H9 (cell line): ENCODE data around the gene HCN2. TPM values are rescaled to one million over a fixed set of nuclear protein-coding genes. Genes with fewer than 3 reads are reported as not detected.

ENCODE experiments used
- DNase-seq: peaks from one replicate; pipeline ENCODE4 v3.0.0-alpha.2; 2017
- H2AFZ ChIP-seq: one replicate; pipeline ENCODE4 v1.6.1; 2013; ENCODE audit warnings: mild to moderate bottlenecking, low read length, control low read depth, moderate library complexity
- H2AK5ac ChIP-seq: 2 replicates; pipeline ENCODE4 v1.6.1; 2013; ENCODE audit warnings: low read length, control low read depth, mixed read lengths; ENCODE audit not compliant: insufficient read length
- H2BK120ac ChIP-seq: one replicate; pipeline ENCODE4 v1.6.1; 2013; ENCODE audit warnings: low read depth, mild to moderate bottlenecking, low read length, control low read depth, inconsistent platforms; ENCODE audit not compliant: poor library complexity, severe bottlenecking
- H2BK12ac ChIP-seq: 2 replicates; pipeline ENCODE4 v1.6.1; 2013; ENCODE audit warnings: low read length, control low read depth, mixed read lengths, low read depth; ENCODE audit not compliant: insufficient read length
- H2BK15ac ChIP-seq: 2 replicates; pipeline ENCODE4 v1.6.1; 2013; ENCODE audit warnings: low read depth, low read length, control low read depth
- H2BK20ac ChIP-seq: one replicate; pipeline ENCODE4 v1.6.1; 2013; ENCODE audit warnings: low read depth, mild to moderate bottlenecking, low read length, control low read depth, inconsistent platforms; ENCODE audit not compliant: poor library complexity, severe bottlenecking
- H2BK5ac ChIP-seq: 2 replicates; pipeline ENCODE4 v1.6.1; 2013; ENCODE audit warnings: low read length, control low read depth, mixed read lengths; ENCODE audit not compliant: insufficient read length
- H3K14ac ChIP-seq: 2 replicates; pipeline ENCODE4 v1.6.1; 2013; ENCODE audit warnings: low read length, control low read depth; ENCODE audit not compliant: insufficient read depth
- H3K18ac ChIP-seq: 2 replicates; pipeline ENCODE4 v1.6.1; 2013; ENCODE audit warnings: low read depth, mild to moderate bottlenecking, mixed read lengths, low read length, control low read depth; ENCODE audit not compliant: insufficient read length
- H3K23ac ChIP-seq: 2 replicates; pipeline ENCODE4 v1.6.1; 2013; ENCODE audit warnings: low read length, control low read depth, mixed read lengths, low read depth; ENCODE audit not compliant: insufficient read length
- H3K23me2 ChIP-seq: 2 replicates; pipeline ENCODE4 v1.6.1; 2013; ENCODE audit warnings: low read depth, mild to moderate bottlenecking, mixed read lengths, low read length, control low read depth; ENCODE audit not compliant: insufficient read length, poor library complexity, severe bottlenecking
- H3K27ac ChIP-seq: 2 replicates; pipeline ENCODE4 v1.5.1; 2013; ENCODE audit warnings: low read length, control low read depth, mixed read lengths, low read depth; ENCODE audit not compliant: insufficient read length
- H3K27me3 ChIP-seq: 2 replicates; pipeline ENCODE4 v1.6.1; 2013; ENCODE audit warnings: low read length, control low read depth, inconsistent platforms; ENCODE audit not compliant: insufficient read depth
- H3K4ac ChIP-seq: 2 replicates; pipeline ENCODE4 v1.6.1; 2013; ENCODE audit warnings: low read depth, mild to moderate bottlenecking, control low read depth, inconsistent platforms, low read length, moderate library complexity
- H3K4me1 ChIP-seq: 2 replicates; pipeline ENCODE4 v1.6.1; 2013; ENCODE audit warnings: low read length, control low read depth, inconsistent platforms; ENCODE audit not compliant: insufficient read depth
- H3K4me2 ChIP-seq: 2 replicates; pipeline ENCODE4 v1.6.1; 2013; ENCODE audit warnings: low read length, control low read depth, mixed read lengths; ENCODE audit not compliant: insufficient read length, insufficient read depth
- H3K56ac ChIP-seq: 2 replicates; pipeline ENCODE4 v1.6.1; 2013; ENCODE audit warnings: low read depth, mild to moderate bottlenecking, mixed read lengths, low read length, control low read depth; ENCODE audit not compliant: insufficient read length
- H3K79me1 ChIP-seq: 2 replicates; pipeline ENCODE4 v1.6.1; 2013; ENCODE audit warnings: low read depth, mild to moderate bottlenecking, moderate library complexity, low read length, control low read depth, inconsistent platforms; ENCODE audit not compliant: insufficient read depth, poor library complexity, severe bottlenecking
- H3K79me2 ChIP-seq: 2 replicates; pipeline ENCODE4 v1.6.1; 2013; ENCODE audit warnings: low read length, control low read depth, inconsistent platforms; ENCODE audit not compliant: insufficient read depth
- H3K9ac ChIP-seq: 2 replicates; pipeline ENCODE4 v1.6.1; 2013; ENCODE audit warnings: low read length, control low read depth, mixed read lengths; ENCODE audit not compliant: insufficient read length; ENCODE audit errors: extremely low read depth
- H3K9me3 ChIP-seq: one replicate; pipeline ENCODE4 v1.6.1; 2013; ENCODE audit warnings: low read depth, low read length, inconsistent platforms; ENCODE audit not compliant: control insufficient read depth
- H3T11ph ChIP-seq: one replicate; pipeline ENCODE4 v1.6.1; 2013; ENCODE audit warnings: mild to moderate bottlenecking, low read length, control low read depth, inconsistent platforms
- H4K20me1 ChIP-seq: one replicate; pipeline ENCODE4 v1.6.1; 2013; ENCODE audit not compliant: control insufficient read depth, insufficient read length, insufficient read depth
- H4K5ac ChIP-seq: 2 replicates; pipeline ENCODE4 v1.6.1; 2013; ENCODE audit warnings: low read depth, mild to moderate bottlenecking, mixed read lengths, low read length, control low read depth; ENCODE audit not compliant: insufficient read length
- H4K8ac ChIP-seq: replicated peaks from 2 replicates; pipeline ENCODE4 v1.6.1; 2013; ENCODE audit warnings: low read length, control low read depth, mixed read lengths, low read depth; ENCODE audit not compliant: insufficient read length
- H4K91ac ChIP-seq: 2 replicates; pipeline ENCODE4 v1.6.1; 2013; ENCODE audit warnings: low read depth, mild to moderate bottlenecking, moderate library complexity, mixed read lengths, low read length, control low read depth; ENCODE audit not compliant: insufficient read length
- H3K27ac Mint-ChIP-seq, 3 experiments: 2 replicates in 2 of 3; 3 replicates in 1 of 3; pipeline ENCODE4 v1.8.0; 2020 to 2021; ENCODE audit warnings: mixed read lengths in 3 of 3, mild to moderate bottlenecking in 1 of 3, moderate library complexity in 1 of 3
- H3K27me3 Mint-ChIP-seq: 2 replicates; pipeline ENCODE4 v1.8.0; 2021; ENCODE audit warnings: low read depth, mild to moderate bottlenecking, moderate library complexity, mixed read lengths
- H3K36me3 Mint-ChIP-seq, 3 experiments: 2 replicates in 2 of 3; 3 replicates in 1 of 3; pipeline ENCODE4 v1.8.0; 2020 to 2021; ENCODE audit warnings: low read depth in 3 of 3, mixed read lengths in 3 of 3; ENCODE audit not compliant: insufficient read depth in 1 of 3
- H3K4me1 Mint-ChIP-seq, 2 experiments: 2 replicates each; pipeline ENCODE4 v1.8.0; 2020; ENCODE audit warnings: mixed read lengths in 2 of 2
- H3K4me3 Mint-ChIP-seq, 2 experiments: 2 replicates in 1 of 2; 3 replicates in 1 of 2; pipeline ENCODE4 v1.8.0; 2020 to 2021; ENCODE audit warnings: mild to moderate bottlenecking in 2 of 2, mixed read lengths in 2 of 2, moderate library complexity in 1 of 2
- H3K9me3 Mint-ChIP-seq, 2 experiments: 2 replicates in 1 of 2; 3 replicates in 1 of 2; pipeline ENCODE4 v1.8.0; 2020; ENCODE audit warnings: mild to moderate bottlenecking in 2 of 2, mixed read lengths in 2 of 2, moderate library complexity in 1 of 2
- WGBS: extraction: QIAGEN DNeasy Blood & Tissue Kit; methylation state at CpG from one replicate; pipeline ENCODE4 v1.1.7; 2013; ENCODE audit warnings: missing lambda C conversion rate, low lambda C conversion rate, mixed read lengths; ENCODE audit not compliant: insufficient read length; ENCODE audit errors: extremely low coverage; 5-methylcytosine and 5-hydroxymethylcytosine counted together
- total RNA-seq: library from RNA; stranded (reverse); gene quantifications from 2 replicates; pipeline ENCODE4 v1.2.1, GENCODE V29; 2021
- TF ChIP-seq, protein P1 (sequence below): fragments of 200-600 bp; sonication (generic); conservative IDR thresholded peaks from 3 replicates; pipeline ENCODE4 v1.8.0; 2021; ENCODE audit warnings: antibody characterized with exemption, mild to moderate bottlenecking

Gene HCN2
- total RNA-seq, 1 experiment from 2014 or later: 3.7 TPM

DNA sequence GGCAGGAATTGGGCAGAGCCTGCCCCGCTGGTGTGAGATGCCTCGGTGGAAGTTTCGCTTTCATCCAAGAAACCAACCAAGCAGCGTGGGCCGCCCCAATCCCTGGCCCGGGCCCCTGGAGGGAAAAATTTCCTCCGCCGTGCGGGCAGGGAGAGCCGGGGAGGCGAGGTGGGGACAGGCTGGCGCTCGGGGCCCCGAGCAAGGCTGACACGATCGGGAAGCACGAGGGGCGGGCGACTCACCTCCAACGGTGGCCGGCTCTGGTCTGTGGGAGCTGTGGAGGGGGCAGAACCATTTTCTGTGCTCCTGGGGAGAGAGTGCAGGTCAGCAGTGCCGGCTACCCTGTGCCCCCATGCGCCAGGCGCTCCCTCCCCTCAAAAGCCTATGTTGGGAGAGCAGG, 62.3 kb downstream of the HCN2 start:
- Mint-ChIP-seq H3K27me3 (no peaks in the 10 kb centered on the region), H3K27ac (no peak overlapping the region), H3K9me3 (no peaks in the 10 kb centered on the region; a peak in 2 of 5 replicates), H3K4me3 (no peak overlapping the region), H3K36me3 (peaks cover 7 to 26% (median 24%) of the 10 kb centered on the region in 3 experiments; a peak in 6 of 7 replicates), H3K4me1 (no peaks in the 10 kb centered on the region)
- TF ChIP-seq, protein P1, sequence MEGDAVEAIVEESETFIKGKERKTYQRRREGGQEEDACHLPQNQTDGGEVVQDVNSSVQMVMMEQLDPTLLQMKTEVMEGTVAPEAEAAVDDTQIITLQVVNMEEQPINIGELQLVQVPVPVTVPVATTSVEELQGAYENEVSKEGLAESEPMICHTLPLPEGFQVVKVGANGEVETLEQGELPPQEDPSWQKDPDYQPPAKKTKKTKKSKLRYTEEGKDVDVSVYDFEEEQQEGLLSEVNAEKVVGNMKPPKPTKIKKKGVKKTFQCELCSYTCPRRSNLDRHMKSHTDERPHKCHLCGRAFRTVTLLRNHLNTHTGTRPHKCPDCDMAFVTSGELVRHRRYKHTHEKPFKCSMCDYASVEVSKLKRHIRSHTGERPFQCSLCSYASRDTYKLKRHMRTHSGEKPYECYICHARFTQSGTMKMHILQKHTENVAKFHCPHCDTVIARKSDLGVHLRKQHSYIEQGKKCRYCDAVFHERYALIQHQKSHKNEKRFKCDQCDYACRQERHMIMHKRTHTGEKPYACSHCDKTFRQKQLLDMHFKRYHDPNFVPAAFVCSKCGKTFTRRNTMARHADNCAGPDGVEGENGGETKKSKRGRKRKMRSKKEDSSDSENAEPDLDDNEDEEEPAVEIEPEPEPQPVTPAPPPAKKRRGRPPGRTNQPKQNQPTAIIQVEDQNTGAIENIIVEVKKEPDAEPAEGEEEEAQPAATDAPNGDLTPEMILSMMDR: no peak
- H2BK20ac ChIP-seq: no peak overlapping the region
- H3K14ac ChIP-seq: no peak overlapping the region
- no peak overlapping the region for H3T11ph ChIP-seq
- no peak overlapping the region for H2AK5ac ChIP-seq
- peaks cover 7% of the 10 kb centered on the region for H4K20me1 ChIP-seq
- H2BK15ac ChIP-seq: no peak overlapping the region
- H3K4me2 ChIP-seq: no peak overlapping the region
- no CpG with 5 or more reads among the region's 24 CpGs for WGBS
- H2BK12ac ChIP-seq: no peak overlapping the region
- DNase-seq: no peak
- H3K23ac ChIP-seq: no peak overlapping the region
- no peak overlapping the region for H2AFZ ChIP-seq
- H3K56ac ChIP-seq: no peak overlapping the region
- no peak overlapping the region for H3K18ac ChIP-seq
- no peak overlapping the region for H4K5ac ChIP-seq
- H4K91ac ChIP-seq: no peak overlapping the region
- H3K79me2 ChIP-seq: peaks cover 32% of the 10 kb centered on the region
- H3K4ac ChIP-seq: no peak overlapping the region
- no peaks in the 10 kb centered on the region for H3K4me1 ChIP-seq
- H3K9me3 ChIP-seq: no peaks in the 10 kb centered on the region
- no peak overlapping the region for H4K8ac ChIP-seq
- no peak overlapping the region for H2BK5ac ChIP-seq
- H3K9ac ChIP-seq: no peak overlapping the region
- no peaks in the 10 kb centered on the region for H3K27me3 ChIP-seq
- H3K23me2 ChIP-seq: no peaks in the 10 kb centered on the region
- no peak overlapping the region for H3K27ac ChIP-seq
- H2BK120ac ChIP-seq: no peak overlapping the region
- peaks cover 11% of the 10 kb centered on the region for H3K79me1 ChIP-seq
